GM10847 (cell line): Measurements from ENCODE around the gene ZNHIT3.

Experiments used
- POLR2A ChIP-seq: IDR thresholded peaks from 2 replicates; pipeline ENCODE4 v1.6.1; 2011; ENCODE audit not compliant: insufficient read length; ENCODE audit errors: extremely low read depth

The ZNHIT3 gene

GRCh38 chr17:36481829-36482228 lies 4.7 kb upstream of the ZNHIT3 start:
- TF ChIP-seq POLR2A: no peak

- no peak for TF ChIP-seq POLR2A
Measured at GRCh38 chr17:36482611-36483504, 3.6 kb upstream of the ZNHIT3 start.

GRCh38 chr17:36485027-36485426 lies 1.5 kb upstream of the ZNHIT3 start:
- no peak for TF ChIP-seq POLR2A

GRCh38 chr17:36485805-36486203 lies 677 bp upstream of the ZNHIT3 start:
- TF ChIP-seq POLR2A: no peak

GRCh38 chr17:36493956-36494355 lies 7.5 kb downstream of the ZNHIT3 start:
- no peak for TF ChIP-seq POLR2A

- no peak for TF ChIP-seq POLR2A
Measured at GRCh38 chr17:36494674-36495073, 8.2 kb downstream of the ZNHIT3 start.

GRCh38 chr17:36495076-36495578 lies 8.6 kb downstream of the ZNHIT3 start:
- no peak for TF ChIP-seq POLR2A

GRCh38 chr17:36496018-36496789 lies 9.7 kb downstream of the ZNHIT3 start:
- TF ChIP-seq POLR2A: no peak

- TF ChIP-seq POLR2A: no peak
Measured at GRCh38 chr17:36498155-36498554, 11.7 kb downstream of the ZNHIT3 start.

GRCh38 chr17:36498560-36499300 lies 12.2 kb downstream of the ZNHIT3 start:
- TF ChIP-seq POLR2A: no peak

GRCh38 chr17:36500745-36501225 lies 14.3 kb downstream of the ZNHIT3 start:
- no peak for TF ChIP-seq POLR2A

GRCh38 chr17:36501351-36501750 lies 14.9 kb downstream of the ZNHIT3 start:
- no peak for TF ChIP-seq POLR2A

GRCh38 chr17:36501963-36502362 lies 15.5 kb downstream of the ZNHIT3 start:
- TF ChIP-seq POLR2A: no peak

- no peak for TF ChIP-seq POLR2A
Measured at GRCh38 chr17:36503456-36504155, 17.1 kb downstream of the ZNHIT3 start.

- TF ChIP-seq POLR2A: no peak
Measured at GRCh38 chr17:36504156-36504545, 17.7 kb downstream of the ZNHIT3 start.
